NCI-H2196 (cell line): Measurements from ENCODE around the gene TEX44.

Experiments used
- DNase-seq: peaks from one replicate; lab custom pipeline; 2025; ENCODE audit not compliant: unreplicated experiment; lab: John Stamatoyannopoulos, UW

TEX44 gene

GRCh38 chr2:231633241-231633976 lies 40.7 kb downstream of the TEX44 start:
- no peak for DNase-seq

GRCh38 chr2:231634412-231634811 lies 41.7 kb downstream of the TEX44 start:
- no peak for DNase-seq

GRCh38 chr2:231634951-231635875 lies 42.5 kb downstream of the TEX44 start:
- no peak for DNase-seq

DNA sequence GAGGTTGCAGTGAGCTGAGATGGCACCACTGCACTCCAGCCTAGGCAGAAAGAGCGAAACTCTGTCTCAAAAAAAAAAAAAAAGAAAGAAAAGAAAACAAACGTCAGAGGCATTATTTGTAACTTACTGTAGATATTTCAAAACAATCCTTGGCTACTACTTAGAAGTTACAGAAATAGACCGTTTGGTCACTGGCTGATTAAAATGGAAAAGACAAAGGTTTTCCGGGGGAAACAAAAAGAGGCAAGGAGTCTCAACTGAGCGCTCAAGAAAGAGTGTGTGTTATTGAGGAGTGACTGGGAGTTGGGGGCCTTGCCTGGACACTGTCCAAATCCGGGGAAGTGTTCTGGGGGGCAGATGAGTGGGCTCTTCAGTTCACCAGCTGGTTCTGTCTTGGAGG lies 47.6 kb downstream of the TEX44 start:
- no peak for DNase-seq

DNA sequence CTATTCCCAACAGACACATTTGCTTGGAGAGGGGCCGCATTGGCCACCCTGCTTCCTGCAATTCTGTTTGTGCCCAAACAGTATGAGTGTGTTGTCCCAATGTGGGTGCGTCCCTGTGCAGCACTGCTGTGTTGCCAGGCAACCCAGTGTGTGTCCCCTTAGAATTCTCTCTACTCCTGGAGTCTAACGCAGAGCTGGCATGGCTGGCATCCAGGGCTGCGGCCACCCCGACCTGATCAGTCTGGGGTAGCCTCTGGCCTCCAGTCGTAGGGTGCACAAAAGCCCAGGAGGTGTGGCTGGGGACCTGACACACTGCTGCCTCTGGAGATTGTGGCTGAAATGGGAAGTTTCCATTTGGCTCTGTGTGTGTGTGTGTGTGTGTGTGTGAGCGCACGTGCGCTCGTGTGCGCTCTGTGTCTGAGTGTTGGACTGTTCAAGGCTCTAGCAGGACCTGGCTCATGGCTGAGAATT lies 48.0 kb downstream of the TEX44 start:
- no peak for DNase-seq

DNA sequence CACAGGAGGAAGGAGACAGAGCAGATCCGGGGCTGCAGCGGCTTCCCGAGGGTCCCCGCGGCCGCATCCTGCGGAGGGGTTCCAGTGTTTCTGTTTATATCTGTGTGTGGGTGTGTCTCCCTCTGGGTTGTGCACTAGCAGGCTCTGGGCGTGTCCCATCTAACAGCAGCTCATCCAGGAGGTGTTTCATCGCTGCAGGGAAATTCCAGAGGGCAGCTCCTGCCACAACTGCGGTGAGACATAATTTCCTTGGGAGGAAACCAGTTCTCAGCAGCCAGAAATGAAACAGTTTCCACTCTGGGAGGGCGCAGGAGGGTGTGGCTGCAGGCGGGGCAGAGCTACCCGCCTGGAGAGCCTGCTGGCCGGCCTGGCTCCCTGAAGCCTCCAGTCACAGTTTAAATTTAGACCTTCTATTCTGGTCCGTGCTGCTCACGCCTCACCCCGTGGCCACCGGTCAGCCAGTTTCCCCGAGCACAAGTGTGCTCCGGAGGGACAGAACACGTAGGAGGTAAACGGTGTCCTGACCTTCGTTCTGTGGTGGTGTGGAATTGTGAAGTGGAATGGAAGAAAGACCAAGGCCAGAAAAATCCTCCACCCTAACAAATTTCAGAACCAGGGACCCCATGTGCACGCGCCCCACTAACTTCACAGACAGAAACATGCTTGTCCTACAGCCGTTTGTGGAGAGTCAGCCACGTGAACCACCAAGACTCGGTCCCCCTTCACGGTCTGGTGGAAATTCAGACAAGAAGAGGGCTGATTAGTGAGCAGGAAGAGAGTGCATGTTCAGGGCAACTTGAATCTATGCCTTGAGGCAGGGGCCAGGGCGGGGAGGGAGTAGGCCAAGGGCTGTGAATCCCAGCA lies 50.2 kb downstream of the TEX44 start:
- DNase-seq, result no peak

- no peak for DNase-seq
These were observed 50.8 kb downstream of the TEX44 start for GRCh38 chr2:231643495-231643888.
